Pancreas (tissue), 10 donors: ENCODE measurements around the gene PCP4. TPM values are rescaled to one million over a fixed set of nuclear protein-coding genes. Genes with fewer than 3 reads are reported as not detected.
A peak's percentile ranks its signal among the peaks of the same experiment; 100 is the strongest.

Experiments used
- ATAC-seq, 4 donors: fragments of 200-7000 bp; cut with Tn5 transposase; one replicate each; pipeline versions ENCODE4 v1.8.0 to v1.9.1; 2020; ENCODE audit warnings: mild to moderate bottlenecking in 4 of 4, moderate library complexity in 4 of 4
- DNase-seq, 6 donors: peaks; one replicate each; pipeline ENCODE4 v3.0.0-alpha.2; 2020
- FAIRE-seq: peaks from 2 replicates; lab custom pipeline; 2012; peaks lifted over from hg19 to GRCh38; lab: Jason Lieb, UNC
- H3K27ac ChIP-seq, 4 donors: fragments of 200-600 bp; sonication (generic); 1 replicate in 3 of 4; 2 replicates in 1 of 4; pipeline versions ENCODE4 v1.5.0 to v1.8.0; 2020
- H3K27me3 ChIP-seq, 4 donors: fragments of 200-600 bp; one replicate each; pipeline ENCODE4 v1.8.0; 2021
- H3K36me3 ChIP-seq, 3 donors: fragments of 200-600 bp; sonication (generic) in 1 of 3; one replicate each; pipeline versions ENCODE4 v1.5.0 to v1.8.0; 2020 to 2021
- H3K4me1 ChIP-seq, 3 donors: fragments of 200-600 bp; one replicate each; pipeline ENCODE4 v1.8.0; 2021
- H3K4me3 ChIP-seq, 4 donors: fragments of 200-600 bp; sonication (generic) in 2 of 4; one replicate each; pipeline versions ENCODE4 v1.5.0 to v1.8.0; 2020 to 2021
- H3K9me3 ChIP-seq, 4 donors: fragments of 200-600 bp; one replicate each; pipeline ENCODE4 v1.8.0; 2021
- WGBS, 2 donors: extraction: QIAGEN DNeasy Blood & Tissue Kit; methylation state at CpG; one replicate each; pipeline ENCODE4 v1.1.7; 2013; 5-methylcytosine and 5-hydroxymethylcytosine counted together
- intact Hi-C, 3 donors: fragments of 100-400 bp; cut with DNase I; formaldehyde crosslinking; loops; one replicate each; pipeline versions ENCODE4 v1.11.1 to v1.14.2; 2022
- polyA plus RNA-seq, 2 donors: library from polyadenylated mRNA; stranded (reverse); fragments of 200-250 nt; gene quantifications; one replicate each; pipeline ENCODE4 v1.2.3, GENCODE V29; 2013
- total RNA-seq, 6 donors: library from RNA; stranded (reverse); fragmentation: NEBNext Ultra II Directional in 4 of 6; extraction: Animal tissue kit (Norgen Biotek cat#: 25700) in 4 of 6; gene quantifications; one replicate each; pipeline versions ENCODE4 v1.2.1 to v1.2.4, GENCODE V29; 2021 to 2023
- TF ChIP-seq, protein P1 (sequence below), 4 donors: fragments of 200-600 bp; sonication (generic) in 3 of 4; IDR thresholded peaks; one replicate each; pipeline versions ENCODE4 v1.5.0 to v1.8.0; 2021; ENCODE audit warnings: antibody characterized with exemption in 4 of 4
- donor health status: healthy with polysubstance abuse.
- donor health status: DM: no; HTN: no; CAD: no; lungs with moderate emphysema.
- donor health status: DM: no; HTN: no; CAD: no.
- donor health status: control.
- donor health status: control.
- donor health status: Bipolar disorder and iron deficiency.
- donor health status: DM: yes; HTN: yes; CAD: no.
- donor health status: DM: no; HTN: no; CAD: no.
- donor health status: DM: no; HTN: no; CAD: no.
- donor health status: DM: yes; HTN: yes; CAD: no.

PCP4 gene
- total and polyA plus RNA-seq, 8 donors = 0.92 to 47.1 (median 3.4) TPM

DNA sequence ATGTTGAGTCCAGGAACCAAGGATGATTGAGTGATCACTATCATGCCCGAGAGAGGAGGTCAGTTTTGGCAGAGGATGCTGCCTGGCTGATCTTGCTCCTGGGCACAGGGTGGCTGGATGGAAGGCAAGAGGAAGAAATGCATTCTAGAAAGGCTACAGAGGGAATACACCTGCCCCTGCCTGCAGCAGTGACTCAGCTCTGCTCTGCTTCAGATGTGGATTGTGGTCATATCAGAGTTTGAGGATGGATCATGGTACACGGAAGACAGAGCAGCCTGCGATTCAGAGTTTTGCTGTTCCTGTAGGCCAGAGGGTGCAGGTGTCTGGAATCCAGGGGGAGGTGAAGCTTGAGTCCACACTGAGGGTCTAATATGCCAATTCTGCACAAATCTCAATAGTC lies 37.2 kb downstream of the PCP4 start:
- Histone ChIP-seq H3K36me3 (no peaks in the 10 kb centered on the region), H3K27me3 (no peaks in the 10 kb centered on the region), H3K4me3 (no peak overlapping the region), H3K9me3 (no peaks in the 10 kb centered on the region), H3K27ac (no peak overlapping the region), H3K4me1 (no peaks in the 10 kb centered on the region)
- FAIRE-seq = no peak
- 65 to 68% methylated on average over 3 of the region's 3 CpGs for WGBS, 2 donors
- intact Hi-C loops = no loop called here
- no peak for ATAC-seq
- TF ChIP-seq, protein P1, sequence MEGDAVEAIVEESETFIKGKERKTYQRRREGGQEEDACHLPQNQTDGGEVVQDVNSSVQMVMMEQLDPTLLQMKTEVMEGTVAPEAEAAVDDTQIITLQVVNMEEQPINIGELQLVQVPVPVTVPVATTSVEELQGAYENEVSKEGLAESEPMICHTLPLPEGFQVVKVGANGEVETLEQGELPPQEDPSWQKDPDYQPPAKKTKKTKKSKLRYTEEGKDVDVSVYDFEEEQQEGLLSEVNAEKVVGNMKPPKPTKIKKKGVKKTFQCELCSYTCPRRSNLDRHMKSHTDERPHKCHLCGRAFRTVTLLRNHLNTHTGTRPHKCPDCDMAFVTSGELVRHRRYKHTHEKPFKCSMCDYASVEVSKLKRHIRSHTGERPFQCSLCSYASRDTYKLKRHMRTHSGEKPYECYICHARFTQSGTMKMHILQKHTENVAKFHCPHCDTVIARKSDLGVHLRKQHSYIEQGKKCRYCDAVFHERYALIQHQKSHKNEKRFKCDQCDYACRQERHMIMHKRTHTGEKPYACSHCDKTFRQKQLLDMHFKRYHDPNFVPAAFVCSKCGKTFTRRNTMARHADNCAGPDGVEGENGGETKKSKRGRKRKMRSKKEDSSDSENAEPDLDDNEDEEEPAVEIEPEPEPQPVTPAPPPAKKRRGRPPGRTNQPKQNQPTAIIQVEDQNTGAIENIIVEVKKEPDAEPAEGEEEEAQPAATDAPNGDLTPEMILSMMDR (IDR thresholded peaks at IDR 0.05) = no peak
- no peak for DNase-seq

DNA sequence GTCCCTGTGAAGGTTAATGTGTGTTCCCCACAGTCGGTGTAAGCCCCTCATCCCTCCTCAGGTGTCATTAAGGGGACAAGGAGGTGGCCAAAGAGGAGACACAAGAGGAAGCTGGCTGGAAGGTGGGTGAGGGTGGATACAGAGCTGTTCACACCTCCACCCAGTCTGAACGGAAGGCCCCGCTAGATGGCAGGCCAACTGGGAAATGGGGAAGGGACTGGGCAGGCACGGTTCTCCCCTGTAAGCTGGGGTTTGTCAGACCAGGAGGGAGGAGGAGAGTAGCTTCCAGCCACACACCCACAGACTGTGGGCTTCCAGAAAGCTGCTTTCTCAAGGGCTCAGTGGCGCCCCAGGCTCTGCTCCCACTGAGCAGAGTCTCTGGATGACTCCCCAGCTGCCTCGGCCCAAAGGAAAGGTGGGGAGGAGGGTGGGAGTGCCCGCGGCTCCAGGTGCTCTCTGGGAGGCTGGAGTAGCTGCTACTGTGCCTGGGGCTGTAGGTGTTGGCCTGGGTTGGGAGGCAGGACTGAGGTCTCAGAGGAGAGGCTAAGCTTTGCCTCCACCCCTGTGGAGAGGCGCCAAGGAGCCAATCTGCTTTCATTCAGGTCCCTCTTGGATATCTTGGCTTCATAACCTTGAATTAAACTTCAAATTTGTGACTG lies 41.2 kb downstream of the PCP4 start:
- FAIRE-seq (no peak), ATAC-seq (no peak), DNase-seq (no peak)
- Histone ChIP-seq H3K27ac (no peak overlapping the region), H3K4me3 (no peak overlapping the region), H3K36me3 (no peaks in the 10 kb centered on the region), H3K4me1 (no peaks in the 10 kb centered on the region), H3K27me3 (no peaks in the 10 kb centered on the region), H3K9me3 (no peaks in the 10 kb centered on the region)
- intact Hi-C loops = no loop called here
- WGBS, 2 donors = 54 to 61% methylated on average over 9 of the region's 9 CpGs
- TF ChIP-seq, protein P1 (IDR thresholded peaks at IDR 0.05) = no peak

DNA sequence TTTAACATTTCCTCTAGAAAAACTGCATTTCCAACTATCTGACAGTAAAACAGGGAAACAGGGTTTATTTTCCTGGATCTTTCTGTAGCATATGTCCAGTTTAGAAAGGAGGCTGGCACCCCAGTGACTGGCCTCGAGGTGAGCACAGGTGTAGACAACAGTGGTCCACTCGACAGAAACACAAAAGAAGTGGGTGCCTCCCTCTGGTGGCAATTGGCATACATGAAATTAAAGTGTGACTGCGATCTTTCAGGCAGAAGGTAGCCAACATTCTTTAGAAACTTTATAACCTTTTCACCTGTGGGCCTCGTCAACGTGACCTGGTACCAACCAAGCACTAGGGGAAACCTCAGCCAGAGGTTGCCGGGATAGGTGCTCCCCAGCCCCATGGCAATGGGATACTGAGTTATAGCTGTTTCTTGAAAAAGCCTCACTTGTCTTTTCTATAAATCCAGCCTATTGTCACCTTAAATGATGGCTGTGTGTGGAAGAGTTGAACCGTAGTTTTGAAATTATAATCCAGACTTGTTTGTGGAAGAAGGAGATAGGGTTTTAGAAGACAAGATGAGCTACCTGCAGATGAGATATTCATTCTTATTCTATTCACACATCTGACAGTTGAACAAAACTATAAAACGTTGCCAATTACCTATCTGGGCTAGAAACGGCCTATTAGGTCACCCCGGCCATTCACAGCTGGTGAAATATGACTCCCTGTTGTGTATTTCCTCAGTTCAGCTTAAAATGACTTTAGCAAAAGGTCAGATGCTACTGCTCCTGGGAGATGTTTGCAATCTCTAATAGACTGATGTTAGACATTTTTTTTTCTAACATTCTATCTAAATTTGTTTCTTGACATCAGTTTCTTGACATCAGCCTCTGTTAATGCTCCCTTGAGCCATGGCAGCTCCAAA lies 44.3 kb downstream of the PCP4 start:
- TF ChIP-seq, protein P1 (IDR thresholded peaks at IDR 0.05) = no peak
- Histone ChIP-seq H3K36me3 (no peaks in the 10 kb centered on the region), H3K9me3 (no peaks in the 10 kb centered on the region), H3K4me3 (no peak overlapping the region), H3K4me1 (no peaks in the 10 kb centered on the region), H3K27ac (no peak overlapping the region), H3K27me3 (no peaks in the 10 kb centered on the region)
- peak in 1 of 4 donors; percentile 38 for ATAC-seq
- WGBS, 2 donors = 51 to 52% methylated on average over 10 of the region's 10 CpGs
- intact Hi-C loops = no loop called here
- DNase-seq = no peak
- no peak for FAIRE-seq

DNA sequence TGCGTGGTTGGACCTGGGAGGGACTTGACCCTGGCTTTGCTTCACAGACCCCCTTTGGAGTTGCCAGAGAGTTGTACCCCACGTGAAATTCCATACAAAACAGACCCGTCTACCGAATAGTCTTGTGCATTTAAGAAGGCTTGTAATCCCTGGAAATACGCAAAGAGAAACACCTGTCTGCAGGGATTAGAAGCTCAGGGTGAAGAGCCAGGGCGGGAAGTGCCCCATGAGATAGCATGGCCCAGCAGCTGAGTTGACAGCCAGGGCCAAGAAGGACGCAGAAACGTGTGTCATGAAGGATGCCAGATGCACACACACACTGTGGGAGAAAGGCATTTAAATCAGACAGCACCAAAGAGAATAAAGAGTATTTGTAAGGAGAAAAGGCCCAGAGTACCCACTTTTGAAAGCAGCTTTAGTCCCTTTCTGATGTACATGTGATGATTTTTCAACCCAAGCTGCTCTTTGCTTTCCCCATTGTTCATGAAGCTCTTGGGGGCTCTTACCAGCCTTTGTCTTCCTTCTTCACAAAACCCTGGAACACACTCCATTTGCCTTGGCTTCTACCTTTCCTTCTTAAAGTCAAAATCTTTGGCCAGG lies 46.6 kb downstream of the PCP4 start:
- WGBS, 2 donors = 60 to 71% methylated on average over 8 of the region's 8 CpGs
- TF ChIP-seq, protein P1 (IDR thresholded peaks at IDR 0.05) = no peak
- DNase-seq = no peak
- no peak for ATAC-seq
- Histone ChIP-seq H3K9me3 (no peaks in the 10 kb centered on the region), H3K27ac (no peak overlapping the region), H3K4me3 (no peak overlapping the region), H3K36me3 (no peaks in the 10 kb centered on the region), H3K4me1 (no peaks in the 10 kb centered on the region), H3K27me3 (no peaks in the 10 kb centered on the region)
- intact Hi-C loops = no loop called here
- no peak for FAIRE-seq
